Measurements from ENCODE around the gene TMEM220.
A peak's percentile ranks its signal among the peaks of the same experiment; 100 is the strongest.

Gene TMEM220

GRCh38 chr17:10729334-10730193 lies at the start of gene TMEM220:
TMEM220 (minus strand) TSS chr17:10730023; CDS start chr17:10729851, 172 bp downstream.
- peak; percentile 70 for DNase-seq

- no peak for DNase-seq
Measured at GRCh38 chr17:10779609-10780008, 49.8 kb upstream of the TMEM220 start.

GRCh38 chr17:10777890-10778289 lies 48.1 kb upstream of the TMEM220 start:
- no peak for DNase-seq

- DNase-seq, result no peak
Measured at GRCh38 chr17:10777131-10777807, 47.4 kb upstream of the TMEM220 start.

- peak; percentile 19 for DNase-seq
Measured at GRCh38 chr17:10776381-10776780, 46.6 kb upstream of the TMEM220 start.

GRCh38 chr17:10775740-10776356 lies 46.0 kb upstream of the TMEM220 start:
- DNase-seq, result no peak

GRCh38 chr17:10775058-10775457 lies 45.2 kb upstream of the TMEM220 start:
- DNase-seq, result no peak

GRCh38 chr17:10773391-10773790 lies 43.6 kb upstream of the TMEM220 start:
- no peak for DNase-seq

- peak; percentile 82 for DNase-seq
Measured at GRCh38 chr17:10772425-10773380, 42.9 kb upstream of the TMEM220 start.

GRCh38 chr17:10771148-10771547 lies 41.3 kb upstream of the TMEM220 start:
- DNase-seq, result no peak

- DNase-seq, result no peak
Measured at GRCh38 chr17:10769840-10770239, 40.0 kb upstream of the TMEM220 start.

- DNase-seq, result no peak
Measured at GRCh38 chr17:10768750-10769251, 39.0 kb upstream of the TMEM220 start.

GRCh38 chr17:10767232-10767631 lies 37.4 kb upstream of the TMEM220 start:
- no peak for DNase-seq

GRCh38 chr17:10762037-10762436 lies 32.2 kb upstream of the TMEM220 start:
- no peak for DNase-seq

- no peak for DNase-seq
Measured at GRCh38 chr17:10761281-10761680, 31.5 kb upstream of the TMEM220 start.

- no peak for DNase-seq
Measured at GRCh38 chr17:10758062-10758461, 28.2 kb upstream of the TMEM220 start.

GRCh38 chr17:10757647-10758046 lies 27.8 kb upstream of the TMEM220 start:
- no peak for DNase-seq

- no peak for DNase-seq
Measured at GRCh38 chr17:10757067-10757466, 27.2 kb upstream of the TMEM220 start.

- no peak for DNase-seq
Measured at GRCh38 chr17:10756619-10757018, 26.8 kb upstream of the TMEM220 start.

- DNase-seq, result no peak
Measured at GRCh38 chr17:10756185-10756584, 26.4 kb upstream of the TMEM220 start.

- no peak for DNase-seq
Measured at GRCh38 chr17:10755592-10756127, 25.8 kb upstream of the TMEM220 start.
